Fibroblast of lung (primary cell): ENCODE results near the gene RHOT1. TPM values are rescaled to one million over a fixed set of nuclear protein-coding genes. Genes with fewer than 3 reads are reported as not detected.
A peak's percentile ranks its signal among the peaks of the same experiment; 100 is the strongest.

ENCODE experiments used
- DNase-seq, 2 donors: peaks; one replicate each; pipeline versions ENCODE4 v3.0.0 to v3.0.0-alpha.2; 2010; ENCODE audit warnings: low read depth in 2 of 2
- H2AFZ ChIP-seq: 2 replicates; pipeline ENCODE4 v1.5.1; 2012; ENCODE audit warnings: low read length, control low read depth, inconsistent platforms
- H3K27ac ChIP-seq: 2 replicates; pipeline ENCODE4 v1.5.1; 2011; ENCODE audit warnings: low read length, control low read depth; ENCODE audit not compliant: insufficient read depth
- H3K27me3 ChIP-seq: 2 replicates; pipeline ENCODE4 v1.5.1; 2011; ENCODE audit warnings: mild to moderate bottlenecking, low read length; ENCODE audit not compliant: control insufficient read depth, insufficient read depth
- H3K36me3 ChIP-seq: 2 replicates; pipeline ENCODE4 v1.5.1; 2011; ENCODE audit warnings: low read length; ENCODE audit not compliant: control insufficient read depth, insufficient read depth
- H3K4me1 ChIP-seq: 2 replicates; pipeline ENCODE4 v1.5.1; 2011; ENCODE audit warnings: low read length; ENCODE audit not compliant: control insufficient read depth, insufficient read depth; ENCODE audit errors: extremely low read depth
- H3K4me2 ChIP-seq: 2 replicates; pipeline ENCODE4 v1.5.1; 2011; ENCODE audit warnings: low read length, control low read depth; ENCODE audit not compliant: insufficient read depth; ENCODE audit errors: extremely low read depth
- H3K4me3 ChIP-seq, 4 experiments: fragments of 200-600 bp in 1 of 4; sonication (generic) in 1 of 4; replicated peaks in 1 of 4; 2 replicates each; pipeline ENCODE4 v1.5.1; 2011 to 2016; ENCODE audit warnings: low read length in 4 of 4, low read depth in 3 of 4, mild to moderate bottlenecking in 3 of 4, control low read depth in 2 of 4, inconsistent platforms in 1 of 4, mixed read lengths in 1 of 4; ENCODE audit not compliant: insufficient read depth in 1 of 4; ENCODE audit errors: control extremely low read depth in 1 of 4
- H3K79me2 ChIP-seq: 2 replicates; pipeline ENCODE4 v1.5.1; 2012; ENCODE audit warnings: mild to moderate bottlenecking, low read length, inconsistent platforms; ENCODE audit not compliant: control insufficient read depth, insufficient read depth
- H3K9ac ChIP-seq: 2 replicates; pipeline ENCODE4 v1.5.1; 2011; ENCODE audit warnings: mild to moderate bottlenecking, low read length, control low read depth; ENCODE audit not compliant: insufficient read depth
- H3K9me3 ChIP-seq: 2 replicates; pipeline ENCODE4 v1.5.1; 2012; ENCODE audit warnings: low read depth, low read length; ENCODE audit not compliant: control insufficient read depth, insufficient read depth
- H4K20me1 ChIP-seq: 2 replicates; pipeline ENCODE4 v1.5.1; 2011; ENCODE audit warnings: low read length; ENCODE audit not compliant: control insufficient read depth, insufficient read depth; ENCODE audit errors: extremely low read depth
- CTCF ChIP-seq, 2 donors: IDR thresholded peaks in 1 of 2; conservative IDR thresholded peaks in 1 of 2; 1 replicate in 1 of 2; 2 replicates in 1 of 2; pipeline ENCODE4 v1.5.1; 2011 to 2012; ENCODE audit warnings: low read length in 2 of 2, control low read depth in 1 of 2, inconsistent platforms in 1 of 2, low read depth in 1 of 2, mild to moderate bottlenecking in 1 of 2
- EZH2 ChIP-seq: IDR thresholded peaks from 2 replicates; pipeline ENCODE4 v1.5.1; 2012; ENCODE audit warnings: low read length, control low read depth, mild to moderate bottlenecking; ENCODE audit errors: missing control alignments
- polyA plus RNA-seq, 2 donors: library from polyadenylated mRNA; depleted of rRNA in 1 of 2; stranded (reverse) in 1 of 2; unstranded in 1 of 2; fragments of >200 nt; gene quantifications; 2 replicates each; pipeline ENCODE4 v1.2.1, GENCODE V29; 2011 to 2012; ENCODE audit warnings: missing spikeins in 1 of 2
- total RNA-seq: library from RNA; depleted of rRNA; stranded (reverse); fragments of >200 nt; gene quantifications from 2 replicates; pipeline ENCODE4 v1.2.1, GENCODE V29; 2014

RHOT1 gene
- total and polyA plus RNA-seq, 2 donors (not counting 1 experiment from before 2014, with no cell fraction given) = 45.6 to 58.8 TPM

GRCh38 chr17:32192379-32192778 lies 50.1 kb downstream of the RHOT1 start:
- TF ChIP-seq EZH2 (no peak), CTCF (conservative IDR thresholded peaks at IDR 0.05 in 1 of 2, IDR thresholded peaks at IDR 0.05 in 1 of 2; ENCODE audit: low read depth in 1 of 2, low read length in 2 of 2) (no peak)
- no peaks in the 10 kb centered on the region for H3K9me3 ChIP-seq
- no peaks in the 10 kb centered on the region for H3K79me2 ChIP-seq
- H3K4me3 ChIP-seq = no peak overlapping the region
- H3K4me1 ChIP-seq = peaks cover 19% of the 10 kb centered on the region
- H3K9ac ChIP-seq = no peak overlapping the region
- no peaks in the 10 kb centered on the region for H3K27me3 ChIP-seq
- H4K20me1 ChIP-seq = no peaks in the 10 kb centered on the region
- H2AFZ ChIP-seq = no peak overlapping the region
- peak overlapping the region; percentile 78 for H3K4me2 ChIP-seq
- peaks cover 4% of the 10 kb centered on the region for H3K36me3 ChIP-seq
- DNase-seq = peak; percentile 44 to 58
- peak overlapping the region; percentile 82 for H3K27ac ChIP-seq

- Histone ChIP-seq H3K9ac (no peak overlapping the region), H3K9me3 (no peaks in the 10 kb centered on the region), H3K27ac (no peak overlapping the region), H2AFZ (no peak overlapping the region), H3K36me3 (peaks cover 4% of the 10 kb centered on the region), H4K20me1 (no peaks in the 10 kb centered on the region), H3K4me1 (peaks cover 3% of the 10 kb centered on the region), H3K4me2 (no peak overlapping the region), H3K79me2 (no peaks in the 10 kb centered on the region), H3K27me3 (no peaks in the 10 kb centered on the region), H3K4me3 (no peak overlapping the region)
- no peak for TF ChIP-seq CTCF (conservative IDR thresholded peaks at IDR 0.05 in 1 of 2, IDR thresholded peaks at IDR 0.05 in 1 of 2; ENCODE audit: low read depth in 1 of 2, low read length in 2 of 2)
- no peak for TF ChIP-seq EZH2
- DNase-seq = no peak
Measured at GRCh38 chr17:32197987-32198386, 55.7 kb downstream of the RHOT1 start.

GRCh38 chr17:32206861-32207260 lies 64.6 kb downstream of the RHOT1 start:
- Histone ChIP-seq H4K20me1 (no peaks in the 10 kb centered on the region), H3K4me2 (no peak overlapping the region), H3K36me3 (no peaks in the 10 kb centered on the region), H3K9me3 (no peaks in the 10 kb centered on the region), H3K27me3 (no peaks in the 10 kb centered on the region), H3K4me1 (no peaks in the 10 kb centered on the region), H3K27ac (no peak overlapping the region), H3K9ac (no peak overlapping the region), H2AFZ (no peak overlapping the region), H3K79me2 (no peaks in the 10 kb centered on the region), H3K4me3 (no peak overlapping the region)
- no peak for TF ChIP-seq EZH2
- no peak for TF ChIP-seq CTCF (conservative IDR thresholded peaks at IDR 0.05 in 1 of 2, IDR thresholded peaks at IDR 0.05 in 1 of 2; ENCODE audit: low read depth in 1 of 2, low read length in 2 of 2)
- DNase-seq = peak; percentile 57 to 73
